ENCODE measurements around the gene CIDEA. TPM values are rescaled to one million over a fixed set of nuclear protein-coding genes. Genes with fewer than 3 reads are reported as not detected.

Gene CIDEA
- polyA plus RNA-seq, 3 donors: not detected

GRCh38 chr18:12325726-12326245 lies 71.6 kb downstream of the CIDEA start:
- peak overlapping the region in 3 of 7 donors; percentile 13 to 68 (median 32) for H3K27ac Mint-ChIP-seq

GRCh38 chr18:12326711-12327460 lies 72.7 kb downstream of the CIDEA start:
- no peak overlapping the region for H3K9ac ChIP-seq (ENCODE audit: insufficient read depth, low read length, poor library complexity, severe bottlenecking)
- H3K4me3 Mint-ChIP-seq: no peak overlapping the region
- TF ChIP-seq, protein P1, sequence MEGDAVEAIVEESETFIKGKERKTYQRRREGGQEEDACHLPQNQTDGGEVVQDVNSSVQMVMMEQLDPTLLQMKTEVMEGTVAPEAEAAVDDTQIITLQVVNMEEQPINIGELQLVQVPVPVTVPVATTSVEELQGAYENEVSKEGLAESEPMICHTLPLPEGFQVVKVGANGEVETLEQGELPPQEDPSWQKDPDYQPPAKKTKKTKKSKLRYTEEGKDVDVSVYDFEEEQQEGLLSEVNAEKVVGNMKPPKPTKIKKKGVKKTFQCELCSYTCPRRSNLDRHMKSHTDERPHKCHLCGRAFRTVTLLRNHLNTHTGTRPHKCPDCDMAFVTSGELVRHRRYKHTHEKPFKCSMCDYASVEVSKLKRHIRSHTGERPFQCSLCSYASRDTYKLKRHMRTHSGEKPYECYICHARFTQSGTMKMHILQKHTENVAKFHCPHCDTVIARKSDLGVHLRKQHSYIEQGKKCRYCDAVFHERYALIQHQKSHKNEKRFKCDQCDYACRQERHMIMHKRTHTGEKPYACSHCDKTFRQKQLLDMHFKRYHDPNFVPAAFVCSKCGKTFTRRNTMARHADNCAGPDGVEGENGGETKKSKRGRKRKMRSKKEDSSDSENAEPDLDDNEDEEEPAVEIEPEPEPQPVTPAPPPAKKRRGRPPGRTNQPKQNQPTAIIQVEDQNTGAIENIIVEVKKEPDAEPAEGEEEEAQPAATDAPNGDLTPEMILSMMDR (IDR thresholded peaks at IDR 0.05): no peak
- no peak overlapping the region for H3K4me3 ChIP-seq (replicated peaks in 1 of 3; ENCODE audit: low read depth in 2 of 3, low read length in 3 of 3)
- intact Hi-C loops (cut with micrococcal nuclease): no loop called here
- peak overlapping the region in 5 of 7 donors; percentile 31 to 66 (median 44) for H3K27ac Mint-ChIP-seq
- no peaks in the 10 kb centered on the region for H3K79me2 ChIP-seq (ENCODE audit: insufficient read depth, low read length)
- H3K27ac ChIP-seq (ENCODE audit: low read depth in 1 of 2, low read length in 2 of 2): peak overlapping the region in 1 of 2 donors; percentile 46
- peaks cover 3% of the 10 kb centered on the region for H4K20me1 ChIP-seq (ENCODE audit: insufficient read depth, low read length)
- H3K9me3 ChIP-seq (replicated peaks in 1 of 2; ENCODE audit: control insufficient read depth in 1 of 2, insufficient read depth in 1 of 2, low read length in 2 of 2): no peaks in the 10 kb centered on the region
- peaks cover 54 to 80% of the 10 kb centered on the region in 2 donors for H3K36me3 Mint-ChIP-seq
- no peak for DNase-seq
- no peak overlapping the region for H3K4me2 ChIP-seq (replicated peaks; ENCODE audit: extremely low read depth, low read length, poor library complexity, severe bottlenecking)
- WGBS (ENCODE audit: insufficient coverage): 97% methylated on average over 9 of the region's 12 CpGs
- no peaks in the 10 kb centered on the region for H3K27me3 ChIP-seq (ENCODE audit: control insufficient read depth in 2 of 2, insufficient read depth in 2 of 2, low read length in 2 of 2)
- no peaks in the 10 kb centered on the region for H3K27me3 Mint-ChIP-seq (ENCODE audit: low read depth in 3 of 3)
- peaks cover 0 to 11% (median 5%) of the 10 kb centered on the region in 7 donors for H3K9me3 Mint-ChIP-seq
- peaks cover 53 to 81% of the 10 kb centered on the region in 2 donors for H3K36me3 ChIP-seq (replicated peaks in 1 of 2; ENCODE audit: control insufficient read depth in 1 of 2, insufficient read depth in 2 of 2, low read length in 2 of 2)
- peaks cover 2% of the 10 kb centered on the region for H3K4me1 Mint-ChIP-seq
- no peaks in the 10 kb centered on the region for H3K4me1 ChIP-seq (ENCODE audit: control insufficient read depth in 1 of 2, insufficient read depth in 2 of 2, low read length in 2 of 2)
- H2AFZ ChIP-seq (ENCODE audit: insufficient read depth, low read depth, low read length, poor library complexity, severe bottlenecking): no peak overlapping the region

More at GRCh38 chr18:12325726-12326245, 71.6 kb downstream of the CIDEA start:
- Histone ChIP-seq H3K27me3 (ENCODE audit: control insufficient read depth in 2 of 2, insufficient read depth in 2 of 2, low read length in 2 of 2) (no peaks in the 10 kb centered on the region), H3K9me3 (replicated peaks in 1 of 2; ENCODE audit: control insufficient read depth in 1 of 2, insufficient read depth in 1 of 2, low read length in 2 of 2) (no peaks in the 10 kb centered on the region), H4K20me1 (ENCODE audit: insufficient read depth, low read length) (peaks cover under 1% of the 10 kb centered on the region), H3K9ac (ENCODE audit: insufficient read depth, low read length, poor library complexity, severe bottlenecking) (no peak overlapping the region), H3K4me3 (replicated peaks in 1 of 3; ENCODE audit: low read depth in 2 of 3, low read length in 3 of 3) (no peak overlapping the region), H3K79me2 (ENCODE audit: insufficient read depth, low read length) (no peaks in the 10 kb centered on the region), H2AFZ (ENCODE audit: insufficient read depth, low read depth, low read length, poor library complexity, severe bottlenecking) (no peak overlapping the region), H3K36me3 (replicated peaks in 1 of 2; ENCODE audit: control insufficient read depth in 1 of 2, insufficient read depth in 2 of 2, low read length in 2 of 2) (peaks cover 55 to 82% of the 10 kb centered on the region in 2 donors), H3K4me2 (replicated peaks; ENCODE audit: extremely low read depth, low read length, poor library complexity, severe bottlenecking) (no peak overlapping the region), H3K27ac (ENCODE audit: low read depth in 1 of 2, low read length in 2 of 2) (no peak overlapping the region), H3K4me1 (ENCODE audit: control insufficient read depth in 1 of 2, insufficient read depth in 2 of 2, low read length in 2 of 2) (no peaks in the 10 kb centered on the region)
- Mint-ChIP-seq H3K4me3 (no peak overlapping the region), H3K9me3 (peaks cover 0 to 11% (median 5%) of the 10 kb centered on the region in 7 donors), H3K27me3 (ENCODE audit: low read depth in 3 of 3) (no peaks in the 10 kb centered on the region), H3K4me1 (peaks cover 2% of the 10 kb centered on the region), H3K36me3 (peaks cover 56 to 80% of the 10 kb centered on the region in 2 donors)
- DNase-seq: no peak
- WGBS (ENCODE audit: insufficient coverage): 98% methylated on average over 19 of the region's 29 CpGs
- intact Hi-C loops (cut with micrococcal nuclease): no loop called here
- TF ChIP-seq, protein P1 (IDR thresholded peaks at IDR 0.05): no peak

Small RNA genes within 50 kb of the gene (small RNA-seq; reads per million reads assigned to genes)
- gene RNU6-170P (ENCODE audit: insufficient read length, low read depth): not detected

Other genes with a start within 250 kb of the CIDEA start
- gene ANKRD62, start 160.5 kb upstream of the CIDEA start, polyA plus RNA-seq: not detected
- gene TUBB6, start 53.9 kb downstream of the CIDEA start, polyA plus RNA-seq: 10 to 100 TPM; 15.8 to 34.9 (median 27.6) TPM
- gene AFG3L2, start 122.9 kb downstream of the CIDEA start, polyA plus RNA-seq: 10 to 100 TPM; 13.9 to 15.5 (median 13.9) TPM
- under 1 TPM in 1 of 3 donors, not detected in 2; 0.27 TPM for gene PRELID3A, start 153.6 kb downstream of the CIDEA start, polyA plus RNA-seq

Measured in CD14-positive monocyte (primary cell).